ENCODE results near the gene TTC28. TPM values are rescaled to one million over a fixed set of nuclear protein-coding genes. Genes with fewer than 3 reads are reported as not detected.
A peak's percentile ranks its signal among the peaks of the same experiment; 100 is the strongest.

TTC28 gene
- total RNA-seq, 1 donor from 2014 or later = 24.5 TPM

GRCh38 chr22:27985323-27986275 lies 694.0 kb downstream of the TTC28 start:
- peak in 1 of 2 donors; percentile 31 for DNase-seq (ENCODE audit: low spot score in 2 of 2)
- no peaks in the 10 kb centered on the region for H3K27me3 ChIP-seq
- intact Hi-C loops (cut with DNase I) = no loop called here

GRCh38 chr22:27984723-27985122 lies 694.9 kb downstream of the TTC28 start:
- TF ChIP-seq, protein P1, sequence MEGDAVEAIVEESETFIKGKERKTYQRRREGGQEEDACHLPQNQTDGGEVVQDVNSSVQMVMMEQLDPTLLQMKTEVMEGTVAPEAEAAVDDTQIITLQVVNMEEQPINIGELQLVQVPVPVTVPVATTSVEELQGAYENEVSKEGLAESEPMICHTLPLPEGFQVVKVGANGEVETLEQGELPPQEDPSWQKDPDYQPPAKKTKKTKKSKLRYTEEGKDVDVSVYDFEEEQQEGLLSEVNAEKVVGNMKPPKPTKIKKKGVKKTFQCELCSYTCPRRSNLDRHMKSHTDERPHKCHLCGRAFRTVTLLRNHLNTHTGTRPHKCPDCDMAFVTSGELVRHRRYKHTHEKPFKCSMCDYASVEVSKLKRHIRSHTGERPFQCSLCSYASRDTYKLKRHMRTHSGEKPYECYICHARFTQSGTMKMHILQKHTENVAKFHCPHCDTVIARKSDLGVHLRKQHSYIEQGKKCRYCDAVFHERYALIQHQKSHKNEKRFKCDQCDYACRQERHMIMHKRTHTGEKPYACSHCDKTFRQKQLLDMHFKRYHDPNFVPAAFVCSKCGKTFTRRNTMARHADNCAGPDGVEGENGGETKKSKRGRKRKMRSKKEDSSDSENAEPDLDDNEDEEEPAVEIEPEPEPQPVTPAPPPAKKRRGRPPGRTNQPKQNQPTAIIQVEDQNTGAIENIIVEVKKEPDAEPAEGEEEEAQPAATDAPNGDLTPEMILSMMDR (IDR thresholded peaks at IDR 0.05) = no peak
- Histone ChIP-seq H3K27ac (no peak overlapping the region), H3K27me3 (no peaks in the 10 kb centered on the region), H3K4me1 (no peaks in the 10 kb centered on the region), H3K36me3 (peaks cover 22 to 52% of the 10 kb centered on the region in 2 donors), H3K9me3 (no peaks in the 10 kb centered on the region), H3K4me3 (no peak overlapping the region)
- no peak for DNase-seq (ENCODE audit: low spot score in 2 of 2)
- intact Hi-C loops (cut with DNase I) = no loop called here

More at GRCh38 chr22:27985323-27986275, 694.0 kb downstream of the TTC28 start:
- TF ChIP-seq, protein P1 (IDR thresholded peaks at IDR 0.05) = no peak
- Histone ChIP-seq H3K4me1 (no peaks in the 10 kb centered on the region), H3K27ac (no peak overlapping the region), H3K9me3 (no peaks in the 10 kb centered on the region), H3K36me3 (peaks cover 22 to 54% of the 10 kb centered on the region in 2 donors), H3K4me3 (no peak overlapping the region)

- Histone ChIP-seq H3K36me3 (peaks cover 22 to 48% of the 10 kb centered on the region in 2 donors), H3K27me3 (no peaks in the 10 kb centered on the region), H3K9me3 (no peaks in the 10 kb centered on the region), H3K4me1 (no peaks in the 10 kb centered on the region), H3K4me3 (no peak overlapping the region), H3K27ac (no peak overlapping the region)
- DNase-seq (ENCODE audit: low spot score in 2 of 2) = no peak
- intact Hi-C loops (cut with DNase I) = no loop called here
- TF ChIP-seq, protein P1 (IDR thresholded peaks at IDR 0.05) = no peak
Observed at GRCh38 chr22:27984001-27984695, 695.5 kb downstream of the TTC28 start.

DNA sequence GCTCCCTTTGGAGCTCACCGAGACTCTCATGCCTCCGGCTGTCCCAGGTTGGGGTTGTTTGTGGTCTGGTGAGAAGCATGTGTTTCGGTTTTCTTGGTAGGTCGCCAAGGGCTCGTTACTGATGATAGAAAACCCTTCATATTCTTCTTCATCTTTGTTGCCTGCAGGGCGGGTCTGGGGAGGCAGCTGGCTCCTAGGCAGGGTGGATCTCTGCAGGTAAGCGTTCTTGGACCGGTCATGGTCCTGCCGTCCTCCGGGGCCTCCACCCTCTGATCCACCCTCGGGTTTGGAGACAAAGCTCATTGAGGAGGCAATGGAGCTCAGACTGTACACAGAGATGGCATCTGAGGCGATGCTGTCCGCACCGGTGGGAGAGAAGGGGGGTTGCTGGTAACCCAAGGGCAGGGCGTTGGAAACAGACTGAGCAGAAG lies 696.3 kb downstream of the TTC28 start:
- Histone ChIP-seq H3K9me3 (no peaks in the 10 kb centered on the region), H3K27me3 (no peaks in the 10 kb centered on the region), H3K27ac (no peak overlapping the region), H3K4me1 (no peaks in the 10 kb centered on the region), H3K4me3 (no peak overlapping the region), H3K36me3 (peaks cover 22 to 51% of the 10 kb centered on the region in 2 donors)
- intact Hi-C loops (cut with DNase I) = no loop called here
- TF ChIP-seq, protein P1 (IDR thresholded peaks at IDR 0.05) = no peak
- DNase-seq (ENCODE audit: low spot score in 2 of 2) = no peak

DNA sequence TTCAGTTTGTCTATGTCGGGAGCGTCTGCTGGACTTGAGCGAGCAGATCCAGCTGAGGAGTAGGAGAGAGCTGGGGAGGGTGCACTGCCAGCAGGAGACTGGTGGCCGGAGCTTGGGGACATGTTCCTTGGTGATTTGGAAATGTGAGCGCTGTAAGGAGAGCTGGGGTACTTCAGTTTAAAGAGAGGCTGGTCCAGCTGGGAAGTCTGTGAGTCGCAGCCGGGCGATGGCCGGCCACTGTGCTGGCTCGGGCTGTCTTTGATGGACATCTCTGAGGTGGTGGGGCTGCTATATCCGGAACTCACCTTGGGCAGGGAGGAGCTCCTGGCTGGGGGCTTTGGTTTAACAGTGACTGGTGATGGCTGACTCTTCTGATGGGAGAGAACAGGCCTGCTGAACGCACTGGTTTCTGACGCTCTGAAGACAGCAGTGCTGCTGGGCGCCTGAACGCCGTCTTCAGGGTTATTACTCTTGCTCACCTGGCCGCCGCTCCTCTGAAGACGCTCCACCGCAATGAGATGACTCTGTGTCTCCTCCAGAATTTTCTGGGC lies 696.9 kb downstream of the TTC28 start:
- intact Hi-C loops (cut with DNase I) = no loop called here
- H3K9me3 ChIP-seq = no peaks in the 10 kb centered on the region

More for the DNA sequence above, 696.9 kb downstream of the TTC28 start:
- H3K4me1 ChIP-seq = no peaks in the 10 kb centered on the region
- H3K36me3 ChIP-seq = peaks cover 22 to 51% of the 10 kb centered on the region in 2 donors
- TF ChIP-seq, protein P1 (IDR thresholded peaks at IDR 0.05) = no peak
- no peak overlapping the region for H3K4me3 ChIP-seq
- DNase-seq (ENCODE audit: low spot score in 2 of 2) = no peak
- no peaks in the 10 kb centered on the region for H3K27me3 ChIP-seq
- H3K27ac ChIP-seq = no peak overlapping the region
